ENCODE measurements around the gene KRTAP2-1. TPM values are rescaled to one million over a fixed set of nuclear protein-coding genes. Genes with fewer than 3 reads are reported as not detected.

KRTAP2-1 gene
- total and polyA plus RNA-seq, 2 of the 13 experiments (the other 11 are each of a cell fraction or from before 2014, with no cell fraction given), result not detected

DNA sequence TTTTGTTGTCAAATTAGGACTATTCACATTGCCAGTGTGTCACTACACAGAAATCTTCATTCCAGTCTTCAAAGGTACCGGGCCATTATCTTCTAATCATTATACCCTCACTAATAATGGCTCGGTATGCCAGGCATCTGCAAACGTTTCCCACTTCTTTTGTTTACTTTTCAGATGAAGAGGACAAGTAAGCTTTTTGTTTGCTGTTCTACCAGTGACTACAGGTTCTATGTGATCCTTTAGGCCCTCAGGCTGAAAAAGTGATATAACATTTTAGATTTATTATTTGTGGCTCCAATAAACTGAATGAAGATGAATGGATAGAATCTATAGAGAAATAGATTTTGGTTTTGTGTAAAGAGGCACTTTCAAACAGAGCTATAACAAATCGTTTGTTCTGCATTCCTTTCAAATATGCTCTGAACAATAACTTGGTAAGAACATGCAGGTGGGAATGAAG lies 37.8 kb downstream of the KRTAP2-1 start (continued):
- TF ChIP-seq IKZF4 (CRISPR knock-in tag; IDR thresholded peaks at IDR 0.05; ENCODE audit: borderline replicate concordance, low read depth, not compliant biosample characterization), result no peak
- TF ChIP-seq ZNF850 (CRISPR knock-in tag; conservative IDR thresholded peaks at IDR 0.05), result no peak
- no peak for TF ChIP-seq SIN3A (IDR thresholded peaks at IDR 0.05; ENCODE audit: borderline replicate concordance, low read depth, low read length)
- TF ChIP-seq, protein P1, sequence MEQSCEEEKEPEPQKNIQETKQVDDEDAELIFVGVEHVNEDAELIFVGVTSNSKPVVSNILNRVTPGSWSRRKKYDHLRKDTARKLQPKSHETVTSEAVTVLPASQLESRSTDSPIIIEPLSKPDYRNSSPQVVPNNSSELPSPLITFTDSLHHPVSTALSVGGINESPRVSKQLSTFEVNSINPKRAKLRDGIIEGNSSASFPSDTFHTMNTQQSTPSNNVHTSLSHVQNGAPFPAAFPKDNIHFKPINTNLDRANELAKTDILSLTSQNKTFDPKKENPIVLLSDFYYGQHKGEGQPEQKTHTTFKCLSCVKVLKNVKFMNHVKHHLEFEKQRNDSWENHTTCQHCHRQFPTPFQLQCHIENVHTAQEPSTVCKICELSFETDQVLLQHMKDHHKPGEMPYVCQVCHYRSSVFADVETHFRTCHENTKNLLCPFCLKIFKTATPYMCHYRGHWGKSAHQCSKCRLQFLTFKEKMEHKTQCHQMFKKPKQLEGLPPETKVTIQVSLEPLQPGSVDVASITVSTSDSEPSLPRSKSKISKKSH (CRISPR knock-in tag; IDR thresholded peaks at IDR 0.05; ENCODE audit: borderline replicate concordance), result no peak
- no peak for TF ChIP-seq KMT2B (CRISPR knock-in tag; IDR thresholded peaks at IDR 0.05)
- TF ChIP-seq, protein P2, sequence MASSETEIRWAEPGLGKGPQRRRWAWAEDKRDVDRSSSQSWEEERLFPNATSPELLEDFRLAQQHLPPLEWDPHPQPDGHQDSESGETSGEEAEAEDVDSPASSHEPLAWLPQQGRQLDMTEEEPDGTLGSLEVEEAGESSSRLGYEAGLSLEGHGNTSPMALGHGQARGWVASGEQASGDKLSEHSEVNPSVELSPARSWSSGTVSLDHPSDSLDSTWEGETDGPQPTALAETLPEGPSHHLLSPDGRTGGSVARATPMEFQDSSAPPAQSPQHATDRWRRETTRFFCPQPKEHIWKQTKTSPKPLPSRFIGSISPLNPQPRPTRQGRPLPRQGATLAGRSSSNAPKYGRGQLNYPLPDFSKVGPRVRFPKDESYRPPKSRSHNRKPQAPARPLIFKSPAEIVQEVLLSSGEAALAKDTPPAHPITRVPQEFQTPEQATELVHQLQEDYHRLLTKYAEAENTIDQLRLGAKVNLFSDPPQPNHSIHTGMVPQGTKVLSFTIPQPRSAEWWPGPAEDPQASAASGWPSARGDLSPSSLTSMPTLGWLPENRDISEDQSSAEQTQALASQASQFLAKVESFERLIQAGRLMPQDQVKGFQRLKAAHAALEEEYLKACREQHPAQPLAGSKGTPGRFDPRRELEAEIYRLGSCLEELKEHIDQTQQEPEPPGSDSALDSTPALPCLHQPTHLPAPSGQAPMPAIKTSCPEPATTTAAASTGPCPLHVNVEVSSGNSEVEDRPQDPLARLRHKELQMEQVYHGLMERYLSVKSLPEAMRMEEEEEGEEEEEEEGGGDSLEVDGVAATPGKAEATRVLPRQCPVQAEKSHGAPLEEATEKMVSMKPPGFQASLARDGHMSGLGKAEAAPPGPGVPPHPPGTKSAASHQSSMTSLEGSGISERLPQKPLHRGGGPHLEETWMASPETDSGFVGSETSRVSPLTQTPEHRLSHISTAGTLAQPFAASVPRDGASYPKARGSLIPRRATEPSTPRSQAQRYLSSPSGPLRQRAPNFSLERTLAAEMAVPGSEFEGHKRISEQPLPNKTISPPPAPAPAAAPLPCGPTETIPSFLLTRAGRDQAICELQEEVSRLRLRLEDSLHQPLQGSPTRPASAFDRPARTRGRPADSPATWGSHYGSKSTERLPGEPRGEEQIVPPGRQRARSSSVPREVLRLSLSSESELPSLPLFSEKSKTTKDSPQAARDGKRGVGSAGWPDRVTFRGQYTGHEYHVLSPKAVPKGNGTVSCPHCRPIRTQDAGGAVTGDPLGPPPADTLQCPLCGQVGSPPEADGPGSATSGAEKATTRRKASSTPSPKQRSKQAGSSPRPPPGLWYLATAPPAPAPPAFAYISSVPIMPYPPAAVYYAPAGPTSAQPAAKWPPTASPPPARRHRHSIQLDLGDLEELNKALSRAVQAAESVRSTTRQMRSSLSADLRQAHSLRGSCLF (CRISPR knock-in tag; IDR thresholded peaks at IDR 0.05; ENCODE audit: borderline replicate concordance), result no peak
- no peak for TF ChIP-seq GTF3A (CRISPR knock-in tag; conservative IDR thresholded peaks at IDR 0.05)
- TF ChIP-seq JUN (CRISPR knock-in tag; IDR thresholded peaks at IDR 0.05), result no peak
- peak; percentile 82; the same call in 1 of the 2 replicates for TF ChIP-seq MBD4 (IDR thresholded peaks at IDR 0.05; ENCODE audit: borderline replicate concordance, low read length)
- TF ChIP-seq RFX5 (IDR thresholded peaks at IDR 0.05; ENCODE audit: low read depth, low read length), result no peak
- TF ChIP-seq, protein P3, sequence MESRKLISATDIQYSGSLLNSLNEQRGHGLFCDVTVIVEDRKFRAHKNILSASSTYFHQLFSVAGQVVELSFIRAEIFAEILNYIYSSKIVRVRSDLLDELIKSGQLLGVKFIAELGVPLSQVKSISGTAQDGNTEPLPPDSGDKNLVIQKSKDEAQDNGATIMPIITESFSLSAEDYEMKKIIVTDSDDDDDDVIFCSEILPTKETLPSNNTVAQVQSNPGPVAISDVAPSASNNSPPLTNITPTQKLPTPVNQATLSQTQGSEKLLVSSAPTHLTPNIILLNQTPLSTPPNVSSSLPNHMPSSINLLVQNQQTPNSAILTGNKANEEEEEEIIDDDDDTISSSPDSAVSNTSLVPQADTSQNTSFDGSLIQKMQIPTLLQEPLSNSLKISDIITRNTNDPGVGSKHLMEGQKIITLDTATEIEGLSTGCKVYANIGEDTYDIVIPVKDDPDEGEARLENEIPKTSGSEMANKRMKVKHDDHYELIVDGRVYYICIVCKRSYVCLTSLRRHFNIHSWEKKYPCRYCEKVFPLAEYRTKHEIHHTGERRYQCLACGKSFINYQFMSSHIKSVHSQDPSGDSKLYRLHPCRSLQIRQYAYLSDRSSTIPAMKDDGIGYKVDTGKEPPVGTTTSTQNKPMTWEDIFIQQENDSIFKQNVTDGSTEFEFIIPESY (CRISPR knock-in tag; IDR thresholded peaks at IDR 0.05), result no peak
- TF ChIP-seq ZNF501 (CRISPR knock-in tag; IDR thresholded peaks at IDR 0.05), result no peak
- no peak for TF ChIP-seq KLF9 (CRISPR knock-in tag; IDR thresholded peaks at IDR 0.05; ENCODE audit: low read depth)
- TF ChIP-seq AHR (CRISPR knock-in tag; IDR thresholded peaks at IDR 0.05), result no peak
- TF ChIP-seq MEIS2 (CRISPR knock-in tag; IDR thresholded peaks at IDR 0.05), result 0 out of 2 replicates have a peak, but pooled peaks have one; percentile 29
- peak; percentile 84 for TF ChIP-seq RXRB (CRISPR knock-in tag; IDR thresholded peaks at IDR 0.05; ENCODE audit: borderline replicate concordance)
- no peak for TF ChIP-seq LCORL (IDR thresholded peaks at IDR 0.05)
- TF ChIP-seq LCORL (CRISPR knock-in tag; IDR thresholded peaks at IDR 0.05), result peak; percentile 66; the same call in 1 of the 2 replicates
- TF ChIP-seq, protein P4, sequence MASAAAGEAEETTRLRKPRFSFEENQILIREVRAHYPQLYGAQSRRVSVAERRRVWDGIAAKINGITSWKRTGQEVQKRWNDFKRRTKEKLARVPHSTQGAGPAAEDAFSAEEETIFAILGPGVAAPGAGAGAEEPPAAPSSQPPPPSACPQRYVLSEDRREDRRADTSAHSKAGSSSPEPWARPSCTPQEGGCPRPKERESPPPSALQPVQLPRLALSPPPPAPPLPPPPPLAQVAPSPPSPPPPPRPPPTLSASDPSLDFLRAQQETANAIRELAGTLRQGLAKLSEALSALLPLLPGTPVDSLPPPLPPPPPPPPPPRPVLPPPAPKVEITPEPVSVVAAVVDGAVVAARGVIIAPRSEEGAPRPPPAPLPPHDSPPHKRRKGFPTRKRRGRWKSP (CRISPR knock-in tag; IDR thresholded peaks at IDR 0.05), result no peak
- no peak for TF ChIP-seq ZSCAN29 (CRISPR knock-in tag; conservative IDR thresholded peaks at IDR 0.05)
- no peak for TF ChIP-seq RBM39 (IDR thresholded peaks at IDR 0.05; ENCODE audit: low read depth, low read length, poor library complexity, severe bottlenecking)
- TF ChIP-seq ZNF746 (CRISPR knock-in tag; IDR thresholded peaks at IDR 0.05), result no peak
- TF ChIP-seq YEATS2 (CRISPR knock-in tag; IDR thresholded peaks at IDR 0.05; ENCODE audit: borderline replicate concordance), result no peak

Measured in HepG2 (cell line).